ENCODE data around the gene AKR1C2.
"Not testable (repeated sequence)": the region's sequence is repeated elsewhere in the genome, so short reads cannot be mapped to it uniquely, and the experiment has no call there.

The AKR1C2 gene

GRCh38 chr10:4963815-4964154 is 39.9 kb downstream of the AKR1C2 start:
- H3K27ac ChIP-seq: not testable (repeated sequence)

GRCh38 chr10:4962876-4963814 is 40.5 kb downstream of the AKR1C2 start, which contains the start of gene AKR1C1:
Gene AKR1C1 (plus strand): TSS chr10:4963415. CDS start chr10:4963445, 30 bp downstream.
- not testable (repeated sequence) for H3K27ac ChIP-seq

GRCh38 chr10:4962308-4962707 is 41.3 kb downstream of the AKR1C2 start:
- not testable (repeated sequence) for H3K27ac ChIP-seq

GRCh38 chr10:4961558-4961957 is 42.1 kb downstream of the AKR1C2 start:
- not testable (repeated sequence) for H3K27ac ChIP-seq

- H3K27ac ChIP-seq: not testable (repeated sequence)
Observed at GRCh38 chr10:4956955-4957645, 46.6 kb downstream of the AKR1C2 start.

DNA sequence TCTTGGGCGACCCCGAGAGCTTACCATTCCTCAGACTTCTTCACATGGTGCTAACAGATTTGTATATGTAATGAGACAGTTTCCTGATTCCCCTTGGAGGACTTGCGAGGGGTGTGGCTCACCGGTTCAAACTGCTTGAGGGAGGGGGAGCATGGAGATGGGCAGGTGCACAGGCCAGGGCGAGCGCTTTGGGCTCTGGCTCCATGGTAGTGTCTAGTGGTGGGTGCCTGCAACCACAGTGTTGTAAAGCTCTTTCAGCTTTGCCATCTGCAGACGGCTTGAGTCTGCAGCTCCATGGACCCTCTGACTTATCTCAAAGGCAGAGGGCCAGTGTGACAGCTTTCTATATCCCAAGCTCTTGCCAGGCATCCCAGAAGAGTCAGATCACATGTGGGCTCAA is 47.6 kb downstream of the AKR1C2 start:
- H3K27ac ChIP-seq: not testable (repeated sequence)

DNA sequence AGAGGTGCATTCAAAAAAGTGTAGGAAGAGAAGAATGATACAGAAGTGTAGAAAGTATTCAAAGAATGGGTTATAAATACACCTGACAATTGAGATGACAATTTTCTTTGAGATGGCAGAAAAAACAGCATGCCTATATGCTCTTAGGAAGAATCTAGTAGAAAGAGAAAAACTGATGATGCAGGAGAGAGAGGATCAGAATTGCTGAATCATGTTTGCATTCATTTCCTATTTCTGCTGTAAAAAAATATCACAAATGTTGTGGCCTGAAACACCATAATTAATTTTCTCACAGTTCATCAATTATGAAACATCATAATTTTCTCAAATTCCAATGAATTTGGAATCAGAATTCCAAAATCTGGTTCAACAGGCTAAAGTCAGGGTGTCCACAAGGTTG is 50.3 kb downstream of the AKR1C2 start:
- TF ChIP-seq, protein P1, sequence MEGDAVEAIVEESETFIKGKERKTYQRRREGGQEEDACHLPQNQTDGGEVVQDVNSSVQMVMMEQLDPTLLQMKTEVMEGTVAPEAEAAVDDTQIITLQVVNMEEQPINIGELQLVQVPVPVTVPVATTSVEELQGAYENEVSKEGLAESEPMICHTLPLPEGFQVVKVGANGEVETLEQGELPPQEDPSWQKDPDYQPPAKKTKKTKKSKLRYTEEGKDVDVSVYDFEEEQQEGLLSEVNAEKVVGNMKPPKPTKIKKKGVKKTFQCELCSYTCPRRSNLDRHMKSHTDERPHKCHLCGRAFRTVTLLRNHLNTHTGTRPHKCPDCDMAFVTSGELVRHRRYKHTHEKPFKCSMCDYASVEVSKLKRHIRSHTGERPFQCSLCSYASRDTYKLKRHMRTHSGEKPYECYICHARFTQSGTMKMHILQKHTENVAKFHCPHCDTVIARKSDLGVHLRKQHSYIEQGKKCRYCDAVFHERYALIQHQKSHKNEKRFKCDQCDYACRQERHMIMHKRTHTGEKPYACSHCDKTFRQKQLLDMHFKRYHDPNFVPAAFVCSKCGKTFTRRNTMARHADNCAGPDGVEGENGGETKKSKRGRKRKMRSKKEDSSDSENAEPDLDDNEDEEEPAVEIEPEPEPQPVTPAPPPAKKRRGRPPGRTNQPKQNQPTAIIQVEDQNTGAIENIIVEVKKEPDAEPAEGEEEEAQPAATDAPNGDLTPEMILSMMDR (conservative IDR thresholded peaks at IDR 0.05): no peak
- no peak overlapping the region for H3K27ac ChIP-seq

GRCh38 chr10:4951512-4952162 is 52.0 kb downstream of the AKR1C2 start:
- H3K27ac ChIP-seq: not testable (repeated sequence)

GRCh38 chr10:4947635-4948596 is 55.7 kb downstream of the AKR1C2 start:
- no peak overlapping the region for H3K27ac ChIP-seq
- TF ChIP-seq, protein P1 (conservative IDR thresholded peaks at IDR 0.05): no peak

DNA sequence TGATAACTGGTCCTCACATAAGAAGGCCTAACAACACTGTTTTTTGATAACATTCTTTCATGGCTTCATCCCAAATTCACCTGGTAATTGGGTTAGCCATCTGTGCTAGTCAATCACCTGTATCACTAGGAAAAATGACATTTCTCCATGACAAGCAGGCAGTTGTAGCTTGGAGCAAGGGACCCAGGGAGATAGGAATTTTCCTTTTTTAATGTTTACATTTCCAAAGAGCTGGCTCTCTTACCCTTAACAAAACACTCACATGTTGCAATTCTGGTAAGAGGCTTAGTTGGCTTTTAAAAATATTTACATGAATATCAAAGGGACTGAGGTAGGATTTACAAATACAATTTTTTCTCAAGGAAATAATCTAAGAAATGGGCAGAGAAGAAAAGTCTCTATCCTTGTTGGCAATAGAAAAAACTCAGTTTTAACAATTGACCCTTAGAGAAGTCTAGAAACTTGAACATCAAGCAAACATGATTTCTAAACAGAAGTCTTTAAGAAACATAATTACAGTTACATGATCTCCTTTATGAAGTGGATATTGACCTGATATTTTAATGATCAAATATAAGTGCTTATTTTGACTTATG is 56.5 kb downstream of the AKR1C2 start:
- no peak overlapping the region for H3K27ac ChIP-seq
- TF ChIP-seq, protein P1 (conservative IDR thresholded peaks at IDR 0.05): no peak
